Calu3 (cell line): Measurements from ENCODE around the gene SYP. TPM values are rescaled to one million over a fixed set of nuclear protein-coding genes. Genes with fewer than 3 reads are reported as not detected.

Experiments used
- BruUV-seq: library from RNA; stranded (reverse); fragments of 400-500 nt; replicated peaks from 2 replicates; lab custom pipeline; 2021; lab: Mats Ljungman, UMichigan
- CTCF ChIA-PET: fragments of 300-600 bp; sonication (Branson Sonifier 250); formaldehyde crosslinking; loops from one replicate; lab custom pipeline; 2022; ENCODE audit warnings: antibody characterized with exemption; lab: Charles Lee
- DNase-seq: peaks from one replicate; pipeline ENCODE4 v3.0.0; 2022
- H3K27ac Mint-ChIP-seq: one replicate; pipeline ENCODE4 v1.8.0; 2022; ENCODE audit warnings: mixed read lengths; ENCODE audit not compliant: unreplicated experiment
- H3K27me3 Mint-ChIP-seq: one replicate; pipeline ENCODE4 v1.8.0; 2022; ENCODE audit warnings: mixed read lengths; ENCODE audit not compliant: unreplicated experiment
- H3K36me3 Mint-ChIP-seq: one replicate; pipeline ENCODE4 v1.8.0; 2022; ENCODE audit warnings: mild to moderate bottlenecking, moderate library complexity, mixed read lengths; ENCODE audit not compliant: insufficient read depth, unreplicated experiment
- H3K4me1 Mint-ChIP-seq: one replicate; pipeline ENCODE4 v1.8.0; 2022; ENCODE audit warnings: mild to moderate bottlenecking, low read depth, mixed read lengths; ENCODE audit not compliant: unreplicated experiment
- H3K4me3 Mint-ChIP-seq: one replicate; pipeline ENCODE4 v1.8.0; 2022; ENCODE audit warnings: mild to moderate bottlenecking, low read depth, moderate library complexity, mixed read lengths; ENCODE audit not compliant: unreplicated experiment
- H3K9me3 Mint-ChIP-seq: one replicate; pipeline ENCODE4 v1.8.0; 2022; ENCODE audit warnings: low read depth, mixed read lengths; ENCODE audit not compliant: unreplicated experiment
- CTCF ChIP-seq: fragments of 200-600 bp; IDR thresholded peaks from one replicate; pipeline ENCODE4 v1.8.0; 2022; ENCODE audit warnings: antibody characterized with exemption; ENCODE audit not compliant: unreplicated experiment
- intact Hi-C: fragments of 100-400 bp; cut with micrococcal nuclease; formaldehyde crosslinking; loops from one replicate; pipeline ENCODE4 v1.10.0; 2022; ENCODE audit not compliant: unreplicated experiment
- total RNA-seq: library from RNA; stranded (reverse); gene quantifications from 2 replicates; pipeline ENCODE4 v1.2.3, GENCODE V29; 2022

SYP gene
- total RNA-seq, 1 experiment from 2014 or later: 2.7 TPM

- CTCF ChIA-PET: interaction anchor here (0.7 kb wide), 1 partner anchor 1192 kb away, joined by 4 read pairs; no protein-coding TSS in a partner anchor
- no peak for DNase-seq
- Mint-ChIP-seq H3K9me3 (no peaks in the 10 kb centered on the region), H3K27me3 (no peaks in the 10 kb centered on the region), H3K4me1 (no peaks in the 10 kb centered on the region), H3K4me3 (no peak overlapping the region), H3K27ac (no peak overlapping the region), H3K36me3 (peaks cover 25% of the 10 kb centered on the region)
- BruUV-seq: no TSS peak
- TF ChIP-seq CTCF: no peak
- intact Hi-C loops: no loop called here
Measured at GRCh38 chrX:49233887-49234555, 34.0 kb upstream of the SYP start.

GRCh38 chrX:49233176-49233575 lies 33.2 kb upstream of the SYP start, which contains the start of gene CACNA1F:
Gene CACNA1F (minus strand): TSS chrX:49233340. CDS start chrX:49233309, 31 bp downstream.
- no peak for TF ChIP-seq CTCF
- H3K4me3 Mint-ChIP-seq: no peak within 1 kb of the TSS
- BruUV-seq: no TSS peak
- peaks cover 25% of the 10 kb centered on the region for H3K36me3 Mint-ChIP-seq
- H3K4me1 Mint-ChIP-seq: no peaks in the 10 kb centered on the region
- CTCF ChIA-PET: no interaction called here
- no peak within 1 kb of the TSS for H3K27ac Mint-ChIP-seq
- DNase-seq: no peak
- no peaks in the 10 kb centered on the region for H3K27me3 Mint-ChIP-seq
- intact Hi-C loops: no loop called here
- no peaks in the 10 kb centered on the region for H3K9me3 Mint-ChIP-seq

GRCh38 chrX:49232525-49232924 lies 32.5 kb upstream of the SYP start:
- no peaks in the 10 kb centered on the region for H3K4me1 Mint-ChIP-seq
- BruUV-seq: no TSS peak
- CTCF ChIA-PET: no interaction called here
- H3K36me3 Mint-ChIP-seq: peaks cover 25% of the 10 kb centered on the region
- intact Hi-C loops: no loop called here
- no peak for TF ChIP-seq CTCF
- H3K9me3 Mint-ChIP-seq: no peaks in the 10 kb centered on the region
- DNase-seq: no peak
- H3K27ac Mint-ChIP-seq: no peak overlapping the region
- no peaks in the 10 kb centered on the region for H3K27me3 Mint-ChIP-seq
- no peak overlapping the region for H3K4me3 Mint-ChIP-seq

GRCh38 chrX:49231333-49232000 lies 31.5 kb upstream of the SYP start:
- DNase-seq: no peak
- peaks cover 19% of the 10 kb centered on the region for H3K36me3 Mint-ChIP-seq
- no peak for TF ChIP-seq CTCF
- no peaks in the 10 kb centered on the region for H3K9me3 Mint-ChIP-seq
- CTCF ChIA-PET: no interaction called here
- H3K27me3 Mint-ChIP-seq: peaks cover 6% of the 10 kb centered on the region
- BruUV-seq: no TSS peak
- no peaks in the 10 kb centered on the region for H3K4me1 Mint-ChIP-seq
- intact Hi-C loops: no loop called here
- H3K4me3 Mint-ChIP-seq: peak overlapping the region; percentile 58
- no peak overlapping the region for H3K27ac Mint-ChIP-seq
